ENCODE measurements around the gene FRMPD4. TPM values are rescaled to one million over a fixed set of nuclear protein-coding genes. Genes with fewer than 3 reads are reported as not detected.

Gene FRMPD4
- total and polyA plus RNA-seq, 2 donors from 2014 or later = not detected

- H3K4me3 ChIP-seq (ENCODE audit: low read length in 3 of 3) = no peak overlapping the region
- DNase-seq (no peak), FAIRE-seq (no peak)
- no peak overlapping the region for H3K27ac ChIP-seq (ENCODE audit: low read depth in 2 of 2, low read length in 2 of 2)
- TF ChIP-seq CTCF (IDR thresholded peaks at IDR 0.05; ENCODE audit: borderline replicate concordance, extremely low read depth, insufficient read depth) = no peak
- H3K4me1 ChIP-seq (ENCODE audit: control insufficient read depth in 2 of 3, insufficient read depth in 2 of 3, low read depth in 1 of 3, low read length in 3 of 3) = no peaks in the 10 kb centered on the region
- no peaks in the 10 kb centered on the region for H3K36me3 ChIP-seq (ENCODE audit: control insufficient read depth in 2 of 3, insufficient read depth in 3 of 3, low read length in 3 of 3)
- no peak overlapping the region for H3K9ac ChIP-seq (ENCODE audit: low read length in 3 of 3)
- peaks cover 5% of the 10 kb centered on the region for H3K27me3 ChIP-seq (ENCODE audit: control insufficient read depth, insufficient read depth, low read length)
- intact Hi-C loops (cut with DNase I) = no loop called here
- no peaks in the 10 kb centered on the region for H3K9me3 ChIP-seq (ENCODE audit: control insufficient read depth in 2 of 3, insufficient read depth in 1 of 3, low read length in 3 of 3)
These were observed 349.9 kb downstream of the FRMPD4 start for GRCh38 chrX:12488220-12488619.

- no peak overlapping the region for H3K9ac ChIP-seq (ENCODE audit: low read length in 3 of 3)
- no peak overlapping the region for H3K27ac ChIP-seq (ENCODE audit: low read depth in 2 of 2, low read length in 2 of 2)
- intact Hi-C loops (cut with DNase I) = no loop called here
- no peaks in the 10 kb centered on the region for H3K4me1 ChIP-seq (ENCODE audit: control insufficient read depth in 2 of 3, insufficient read depth in 2 of 3, low read depth in 1 of 3, low read length in 3 of 3)
- DNase-seq (no peak), FAIRE-seq (no peak)
- H3K9me3 ChIP-seq (ENCODE audit: control insufficient read depth in 2 of 3, insufficient read depth in 1 of 3, low read length in 3 of 3) = no peaks in the 10 kb centered on the region
- peaks cover 5% of the 10 kb centered on the region for H3K27me3 ChIP-seq (ENCODE audit: control insufficient read depth, insufficient read depth, low read length)
- H3K4me3 ChIP-seq (ENCODE audit: low read length in 3 of 3) = no peak overlapping the region
- H3K36me3 ChIP-seq (ENCODE audit: control insufficient read depth in 2 of 3, insufficient read depth in 3 of 3, low read length in 3 of 3) = no peaks in the 10 kb centered on the region
- no peak for TF ChIP-seq CTCF (IDR thresholded peaks at IDR 0.05; ENCODE audit: borderline replicate concordance, extremely low read depth, insufficient read depth)
These were observed 350.5 kb downstream of the FRMPD4 start for GRCh38 chrX:12488771-12489170.

GRCh38 chrX:12489341-12489740, 351.1 kb downstream of the FRMPD4 start:
- H3K9ac ChIP-seq (ENCODE audit: low read length in 3 of 3) = no peak overlapping the region
- FAIRE-seq (no peak), DNase-seq (no peak)
- intact Hi-C loops (cut with DNase I) = no loop called here
- peaks cover 5% of the 10 kb centered on the region for H3K27me3 ChIP-seq (ENCODE audit: control insufficient read depth, insufficient read depth, low read length)
- H3K27ac ChIP-seq (ENCODE audit: low read depth in 2 of 2, low read length in 2 of 2) = no peak overlapping the region
- no peaks in the 10 kb centered on the region for H3K9me3 ChIP-seq (ENCODE audit: control insufficient read depth in 2 of 3, insufficient read depth in 1 of 3, low read length in 3 of 3)
- H3K4me3 ChIP-seq (ENCODE audit: low read length in 3 of 3) = no peak overlapping the region
- no peaks in the 10 kb centered on the region for H3K36me3 ChIP-seq (ENCODE audit: control insufficient read depth in 2 of 3, insufficient read depth in 3 of 3, low read length in 3 of 3)
- no peak for TF ChIP-seq CTCF (IDR thresholded peaks at IDR 0.05; ENCODE audit: borderline replicate concordance, extremely low read depth, insufficient read depth)
- no peaks in the 10 kb centered on the region for H3K4me1 ChIP-seq (ENCODE audit: control insufficient read depth in 2 of 3, insufficient read depth in 2 of 3, low read depth in 1 of 3, low read length in 3 of 3)
